Small intestine (tissue), 7 donors: ENCODE results near the gene MIPOL1. TPM values are rescaled to one million over a fixed set of nuclear protein-coding genes. Genes with fewer than 3 reads are reported as not detected.
"Not testable (repeated sequence)": the region's sequence is repeated elsewhere in the genome, so short reads cannot be mapped to it uniquely, and the experiment has no call there.

Experiments
- DNase-seq, 2 donors: peaks; one replicate each; pipeline versions ENCODE4 v3.0.0 to v3.0.0-alpha.2; 2013
- FAIRE-seq: peaks from 2 replicates; lab custom pipeline; 2012; peaks lifted over from hg19 to GRCh38; lab: Jason Lieb, UNC
- H3K27ac ChIP-seq, 3 donors: one replicate each; pipeline ENCODE4 v1.5.1; 2013; ENCODE audit warnings: low read length in 2 of 3, mild to moderate bottlenecking in 2 of 3, control low read depth in 1 of 3, inconsistent platforms in 1 of 3, low read depth in 1 of 3, moderate library complexity in 1 of 3
- H3K27me3 ChIP-seq, 3 donors: one replicate each; pipeline ENCODE4 v1.6.1; 2013; ENCODE audit warnings: low read length in 3 of 3, inconsistent platforms in 1 of 3; ENCODE audit not compliant: control insufficient read depth in 3 of 3, insufficient read depth in 3 of 3
- H3K36me3 ChIP-seq, 3 donors: one replicate each; pipeline ENCODE4 v1.6.1; 2013; ENCODE audit warnings: low read length in 3 of 3, inconsistent platforms in 1 of 3, low read depth in 1 of 3, mild to moderate bottlenecking in 1 of 3, moderate library complexity in 1 of 3; ENCODE audit not compliant: control insufficient read depth in 3 of 3, insufficient read depth in 2 of 3
- H3K4me1 ChIP-seq, 3 donors: one replicate each; pipeline ENCODE4 v1.6.1; 2013; ENCODE audit warnings: low read length in 2 of 3, inconsistent platforms in 1 of 3, low read depth in 1 of 3, mild to moderate bottlenecking in 1 of 3, moderate library complexity in 1 of 3; ENCODE audit not compliant: control insufficient read depth in 3 of 3, insufficient read depth in 2 of 3
- H3K4me3 ChIP-seq, 3 donors: one replicate each; pipeline ENCODE4 v1.5.1; 2013; ENCODE audit warnings: low read length in 3 of 3, control low read depth in 1 of 3, inconsistent platforms in 1 of 3, low read depth in 1 of 3, mild to moderate bottlenecking in 1 of 3, moderate library complexity in 1 of 3
- H3K9me3 ChIP-seq, 2 donors: one replicate each; pipeline ENCODE4 v1.6.1; 2013; ENCODE audit warnings: low read depth in 1 of 2, low read length in 1 of 2; ENCODE audit not compliant: control insufficient read depth in 2 of 2, insufficient read depth in 1 of 2
- WGBS, 3 donors: extraction: QIAGEN DNeasy Blood & Tissue Kit; methylation state at CpG; one replicate each; pipeline ENCODE4 v1.1.7; 2013; 5-methylcytosine and 5-hydroxymethylcytosine counted together
- polyA plus RNA-seq, 4 donors: library from polyadenylated mRNA; stranded (reverse) in 3 of 4; unstranded in 1 of 4; fragments of 200-250 nt in 3 of 4; fragments of 120-200 nt in 1 of 4; gene quantifications; one replicate each; pipeline versions ENCODE4 v1.2.1 to v1.2.3, GENCODE V29; 2013
- donor health status: healthy with polysubstance abuse.
- donor health status: control.
- donor health status: control.
- donor health status: Bipolar disorder and iron deficiency.
- donor health status: healthy.

The MIPOL1 gene
- polyA plus RNA-seq, 4 donors, result 0.45 to 9.2 (median 2.3) TPM

DNA sequence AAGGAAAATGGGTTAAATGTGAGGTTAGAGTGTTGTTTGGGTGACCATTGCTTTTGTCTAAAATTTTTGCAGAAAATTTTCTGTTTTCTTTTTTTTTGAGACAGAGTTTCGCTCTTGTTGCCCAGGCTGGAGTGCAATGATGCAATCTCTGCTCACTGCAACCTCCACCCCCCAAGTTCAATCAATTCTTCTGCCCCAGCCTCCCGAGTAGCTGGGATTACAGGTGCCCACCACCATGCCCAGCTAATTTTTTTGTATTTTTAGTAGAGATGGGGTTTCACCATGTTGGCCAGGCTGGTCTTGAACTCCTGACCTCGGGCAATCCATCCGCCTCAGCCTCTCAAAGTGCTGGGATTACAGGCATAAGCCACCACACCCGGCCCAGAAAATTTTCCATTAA, 130.2 kb downstream of the MIPOL1 start:
- H3K9me3 ChIP-seq, H3K4me1 ChIP-seq, FAIRE-seq, H3K27me3 ChIP-seq, H3K27ac ChIP-seq, H3K4me3 ChIP-seq, DNase-seq, H3K36me3 ChIP-seq: not testable (repeated sequence)
- WGBS, 3 donors, result 86 to 87% (median 87%) methylated on average over 5 of the region's 5 CpGs

DNA sequence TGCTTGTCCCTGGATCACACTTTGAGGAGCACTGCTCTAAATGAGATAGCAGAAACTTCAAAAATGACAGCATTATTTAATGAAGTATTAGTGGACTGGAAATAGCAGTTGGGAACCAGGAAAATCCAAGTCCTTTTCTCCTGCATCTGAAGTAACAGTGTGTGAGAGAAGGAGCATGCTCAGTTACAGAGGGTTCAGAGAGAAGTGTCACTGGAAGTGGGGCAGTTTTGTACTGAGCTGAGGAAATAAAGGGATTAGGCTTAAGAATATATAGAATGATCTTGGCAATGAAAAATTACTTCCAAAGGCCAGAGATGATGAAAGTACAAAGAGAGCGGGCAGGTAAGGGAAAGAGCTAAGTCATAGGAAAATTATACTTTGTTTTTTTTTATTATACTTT, 130.9 kb downstream of the MIPOL1 start:
- no peak for DNase-seq
- Histone ChIP-seq H3K36me3 (no peaks in the 10 kb centered on the region), H3K9me3 (no peaks in the 10 kb centered on the region), H3K4me1 (peaks cover 3 to 4% (median 4%) of the 10 kb centered on the region in 3 donors), H3K27me3 (no peaks in the 10 kb centered on the region), H3K27ac (no peak overlapping the region), H3K4me3 (no peak overlapping the region)
- 31 to 73% (median 50%) methylated on average over 1 of the region's 1 CpG for WGBS, 3 donors
- FAIRE-seq, result no peak

DNA sequence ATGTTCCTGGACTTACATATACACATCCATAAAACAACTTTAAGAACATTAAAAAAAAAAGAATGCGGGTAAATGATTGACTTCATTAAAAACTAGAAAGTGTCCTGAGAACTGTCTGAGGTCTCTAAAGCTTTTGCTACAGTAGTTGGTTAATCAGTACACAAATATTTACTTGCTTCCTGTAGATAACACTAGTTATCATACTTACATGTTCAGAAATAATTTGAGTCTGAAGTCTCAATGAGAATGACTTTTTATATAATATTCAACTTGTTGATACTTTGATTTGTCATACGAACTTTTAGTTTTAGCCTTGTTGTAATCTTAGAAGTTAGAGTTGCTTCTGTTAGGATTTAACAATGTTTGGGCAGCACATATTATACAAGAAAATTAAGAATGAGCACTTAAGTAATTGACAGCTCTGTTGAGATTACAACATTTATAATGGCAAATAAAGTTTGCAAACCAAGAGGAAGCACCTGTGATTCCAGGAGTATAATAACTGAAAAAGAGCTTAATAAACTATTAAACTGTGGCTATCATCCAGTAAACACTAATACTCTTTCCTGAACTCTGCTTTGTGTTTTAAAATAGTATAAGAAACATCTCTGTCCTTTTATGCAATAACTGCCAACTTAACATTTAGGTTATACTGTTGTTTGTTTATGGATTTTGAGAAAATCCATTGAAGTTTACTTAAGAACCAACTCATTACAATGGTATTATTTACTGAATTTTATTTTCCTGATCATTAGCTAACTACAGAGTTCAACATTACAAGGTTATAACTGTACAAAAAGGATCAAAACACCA, 131.7 kb downstream of the MIPOL1 start:
- FAIRE-seq, result peak; percentile 95
- H3K27me3 ChIP-seq, result no peaks in the 10 kb centered on the region

GRCh38 chr14:37330910-37331309, 133.2 kb downstream of the MIPOL1 start:
- H3K36me3 ChIP-seq, result no peaks in the 10 kb centered on the region
- H3K27me3 ChIP-seq, result no peaks in the 10 kb centered on the region
- peaks cover 3 to 4% (median 4%) of the 10 kb centered on the region in 3 donors for H3K4me1 ChIP-seq
- H3K4me3 ChIP-seq, result no peak overlapping the region
- no peak for FAIRE-seq
- H3K9me3 ChIP-seq, result no peaks in the 10 kb centered on the region
- no peak for DNase-seq
- no peak overlapping the region for H3K27ac ChIP-seq

More for the DNA sequence above, 131.7 kb downstream of the MIPOL1 start:
- H3K9me3 ChIP-seq, result no peaks in the 10 kb centered on the region
- H3K4me3 ChIP-seq, result no peak overlapping the region
- H3K4me1 ChIP-seq, result peaks cover 3 to 4% (median 4%) of the 10 kb centered on the region in 3 donors
- DNase-seq, result peak; percentile 65 to 84
- H3K36me3 ChIP-seq, result no peaks in the 10 kb centered on the region
- 14 to 55% (median 30%) methylated on average over 2 of the region's 2 CpGs for WGBS, 3 donors
- H3K27ac ChIP-seq, result no peak overlapping the region

DNA sequence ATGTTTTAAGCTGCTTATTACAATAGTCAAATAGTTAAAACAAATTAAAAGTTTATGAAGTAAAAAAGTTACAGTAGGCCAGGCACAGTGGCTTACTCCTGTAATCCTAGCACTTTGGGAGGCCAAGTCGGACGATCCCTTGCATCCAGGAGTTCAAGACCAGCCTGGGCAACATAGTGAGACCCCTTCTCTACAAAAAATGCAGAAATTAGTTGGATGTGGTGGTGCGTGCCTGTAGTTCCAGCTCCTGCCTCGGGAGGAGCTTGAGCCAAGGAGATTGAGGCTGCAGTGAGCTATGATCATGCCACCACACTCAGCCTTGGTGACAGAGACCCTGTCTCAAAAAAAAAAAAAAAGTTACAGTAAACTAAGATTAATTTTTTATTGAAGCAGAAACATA, 142.6 kb downstream of the MIPOL1 start:
- WGBS, 3 donors, result 82 to 90% (median 82%) methylated on average over 4 of the region's 4 CpGs
- Histone ChIP-seq H3K27ac (no peak overlapping the region), H3K27me3 (no peaks in the 10 kb centered on the region), H3K36me3 (no peaks in the 10 kb centered on the region), H3K4me3 (no peak overlapping the region), H3K4me1 (no peaks in the 10 kb centered on the region), H3K9me3 (no peaks in the 10 kb centered on the region)
- FAIRE-seq (no peak), DNase-seq (no peak)

GRCh38 chr14:37343307-37344094, 145.8 kb downstream of the MIPOL1 start:
- no peak overlapping the region for H3K27ac ChIP-seq
- 33 to 63% (median 34%) methylated on average over 3 of the region's 3 CpGs for WGBS, 3 donors
- H3K4me3 ChIP-seq, result no peak overlapping the region
- no peaks in the 10 kb centered on the region for H3K27me3 ChIP-seq
- no peaks in the 10 kb centered on the region for H3K36me3 ChIP-seq
- FAIRE-seq, result peak; percentile 49
- DNase-seq, result no peak
- H3K4me1 ChIP-seq, result no peaks in the 10 kb centered on the region
- H3K9me3 ChIP-seq, result no peaks in the 10 kb centered on the region

- no peak for FAIRE-seq
- DNase-seq, result no peak
- WGBS, 3 donors, result 90 to 96% (median 92%) methylated on average over 9 of the region's 9 CpGs
- Histone ChIP-seq H3K4me3 (no peak overlapping the region), H3K4me1 (no peaks in the 10 kb centered on the region), H3K27ac (no peak overlapping the region), H3K27me3 (no peaks in the 10 kb centered on the region), H3K9me3 (peaks cover 0 to 12% of the 10 kb centered on the region in 2 donors), H3K36me3 (peaks cover 0 to 6% (median 0%) of the 10 kb centered on the region in 3 donors)
Observed at GRCh38 chr14:37363661-37364060, 165.9 kb downstream of the MIPOL1 start.

DNA sequence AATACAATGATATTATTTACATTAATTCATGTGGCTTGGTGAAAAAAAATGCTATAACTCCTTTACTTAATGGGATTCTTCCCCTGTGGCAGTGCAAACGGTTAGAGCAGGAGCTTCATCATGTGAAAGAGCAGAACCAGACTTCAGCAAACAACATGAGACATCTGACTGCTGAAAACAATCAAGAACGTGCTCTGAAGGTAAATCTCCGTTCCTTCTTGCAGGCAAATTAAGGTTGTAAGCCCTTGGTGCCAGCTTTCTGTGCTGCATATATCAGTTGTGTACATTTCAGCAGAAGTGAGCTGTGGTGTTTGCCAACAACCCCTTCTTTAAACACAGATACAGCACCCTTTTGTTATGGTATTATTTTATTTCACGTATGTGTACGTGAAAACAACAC, 171.7 kb downstream of the MIPOL1 start:
- DNase-seq (no peak), FAIRE-seq (no peak)
- H3K4me1 ChIP-seq, result no peaks in the 10 kb centered on the region
- no peak overlapping the region for H3K27ac ChIP-seq
- 55 to 67% (median 56%) methylated on average over 5 of the region's 5 CpGs for WGBS, 3 donors
- H3K27me3 ChIP-seq, result no peaks in the 10 kb centered on the region
- H3K4me3 ChIP-seq, result no peak overlapping the region
- H3K36me3 ChIP-seq, result no peaks in the 10 kb centered on the region
- H3K9me3 ChIP-seq, result no peaks in the 10 kb centered on the region
